SK-N-SH treated with all-trans-retinoic acid at 6 μM for 48 hours (cell line): ENCODE results near the gene SEC24D.

Experiments
- ATAC-seq: fragments of 200-7000 bp; cut with Tn5 transposase; 3 replicates; pipeline ENCODE4 v1.9.1; 2020; ENCODE audit warnings: mild to moderate bottlenecking, moderate library complexity
- ARNTL ChIP-seq: fragments of 450-650 bp; formaldehyde crosslinking; IDR thresholded peaks from 2 replicates; pipeline ENCODE4 v1.5.0; 2020; ENCODE audit warnings: low read depth, mild to moderate bottlenecking, moderate library complexity, borderline replicate concordance
- CREB5 ChIP-seq: fragments of 250-450 bp; sonication (Bioruptor Pico); IDR thresholded peaks from 2 replicates; pipeline ENCODE4 v1.5.1; 2020; ENCODE audit warnings: low read depth, mild to moderate bottlenecking, moderate library complexity
- CSDC2 ChIP-seq: fragments of 250-450 bp; sonication (Bioruptor Pico); IDR thresholded peaks from 2 replicates; pipeline ENCODE4 v1.5.0; 2020; ENCODE audit warnings: mild to moderate bottlenecking, moderate library complexity
- CSRNP3 ChIP-seq: fragments of 250-450 bp; sonication (Bioruptor Pico); IDR thresholded peaks from 2 replicates; pipeline ENCODE4 v1.5.1; 2021; ENCODE audit warnings: mild to moderate bottlenecking, moderate library complexity
- ESRRG ChIP-seq: fragments of 250-450 bp; sonication (Bioruptor Pico); IDR thresholded peaks from 2 replicates; pipeline ENCODE4 v1.6.1; 2021; ENCODE audit warnings: mild to moderate bottlenecking
- GLIS3 ChIP-seq: fragments of 250-450 bp; sonication (Bioruptor Pico); IDR thresholded peaks from 2 replicates; pipeline ENCODE4 v1.5.0; 2020; ENCODE audit warnings: mild to moderate bottlenecking, moderate library complexity
- ISL1 ChIP-seq: fragments of 250-450 bp; sonication (Bioruptor Pico); IDR thresholded peaks from 2 replicates; pipeline ENCODE4 v2.1.2; 2022; ENCODE audit warnings: mild to moderate bottlenecking, moderate library complexity
- OSR1 ChIP-seq: fragments of 250-450 bp; sonication (Bioruptor Pico); IDR thresholded peaks from 2 replicates; pipeline ENCODE4 v1.8.0; 2022; ENCODE audit warnings: moderate library complexity, mild to moderate bottlenecking, inconsistent platforms
- POU6F1 ChIP-seq: fragments of 250-450 bp; sonication (Bioruptor Pico); IDR thresholded peaks from 2 replicates; pipeline ENCODE4 v1.8.0; 2021; ENCODE audit warnings: low read depth, mild to moderate bottlenecking, moderate library complexity, borderline replicate concordance
- PPARA ChIP-seq: fragments of 250-450 bp; sonication (Bioruptor Pico); IDR thresholded peaks from 2 replicates; pipeline ENCODE4 v1.5.0; 2020; ENCODE audit warnings: mild to moderate bottlenecking, borderline replicate concordance
- RARB ChIP-seq: fragments of 250-450 bp; sonication (Bioruptor Pico); IDR thresholded peaks from 2 replicates; pipeline ENCODE4 v1.8.0; 2021; ENCODE audit warnings: mild to moderate bottlenecking, moderate library complexity
- SNAI2 ChIP-seq: fragments of 250-450 bp; sonication (Bioruptor Pico); IDR thresholded peaks from 2 replicates; pipeline ENCODE4 v1.5.0; 2020; ENCODE audit warnings: mild to moderate bottlenecking, moderate library complexity
- TCF4 ChIP-seq: fragments of 250-450 bp; sonication (Bioruptor Pico); IDR thresholded peaks from 2 replicates; pipeline ENCODE4 v1.8.0; 2021; ENCODE audit warnings: mild to moderate bottlenecking, moderate library complexity, borderline replicate concordance
- TOX ChIP-seq: fragments of 250-450 bp; sonication (Bioruptor Pico); IDR thresholded peaks from 2 replicates; pipeline ENCODE4 v1.8.0; 2021; ENCODE audit warnings: mild to moderate bottlenecking, moderate library complexity, borderline replicate concordance
- ZC3H10 ChIP-seq: fragments of 250-450 bp; sonication (Bioruptor Pico); IDR thresholded peaks from 2 replicates; pipeline ENCODE4 v1.5.1; 2021; ENCODE audit warnings: mild to moderate bottlenecking, moderate library complexity
- ZFP3 ChIP-seq: fragments of 250-450 bp; sonication (Bioruptor Pico); IDR thresholded peaks from 2 replicates; pipeline ENCODE4 v1.5.0; 2020; ENCODE audit warnings: mild to moderate bottlenecking, moderate library complexity
- ZNF565 ChIP-seq: fragments of 450-650 bp; formaldehyde crosslinking; conservative IDR thresholded peaks from 2 replicates; pipeline ENCODE4 v1.5.0; 2020; ENCODE audit warnings: low read depth, mild to moderate bottlenecking, moderate library complexity
- ZNF70 ChIP-seq: fragments of 450-650 bp; formaldehyde crosslinking; IDR thresholded peaks from 2 replicates; pipeline ENCODE4 v1.5.0; 2020; ENCODE audit warnings: mild to moderate bottlenecking, moderate library complexity
- TF ChIP-seq, protein P1 (sequence below): fragments of 250-450 bp; sonication (Bioruptor Pico); IDR thresholded peaks from 2 replicates; pipeline ENCODE4 v1.8.0; 2020; ENCODE audit warnings: mild to moderate bottlenecking, moderate library complexity, borderline replicate concordance
- TF ChIP-seq, protein P2 (sequence below): fragments of 250-450 bp; sonication (Bioruptor Pico); IDR thresholded peaks from 2 replicates; pipeline ENCODE4 v1.5.0; 2020; ENCODE audit warnings: mild to moderate bottlenecking, moderate library complexity

The SEC24D gene

GRCh38 chr4:118776157-118776954 lies 59.6 kb downstream of the SEC24D start:
- no peak for ATAC-seq
- TF ChIP-seq ESRRG (CRISPR knock-in tag) (no peak), ZFP3 (CRISPR knock-in tag) (no peak), ZNF565 (CRISPR knock-in tag) (no peak), TCF4 (no peak), CREB5 (CRISPR knock-in tag) (no peak), TOX (CRISPR knock-in tag) (no peak), GLIS3 (CRISPR knock-in tag) (no peak), SNAI2 (CRISPR knock-in tag) (no peak), ZNF70 (CRISPR knock-in tag) (no peak), OSR1 (CRISPR knock-in tag) (no peak), ZC3H10 (no peak), RARB (CRISPR knock-in tag) (no peak), CSRNP3 (CRISPR knock-in tag) (no peak), ISL1 (no peak), ARNTL (CRISPR knock-in tag) (no peak), PPARA (CRISPR knock-in tag) (no peak), CSDC2 (no peak), POU6F1 (no peak)
- TF ChIP-seq, protein P1, sequence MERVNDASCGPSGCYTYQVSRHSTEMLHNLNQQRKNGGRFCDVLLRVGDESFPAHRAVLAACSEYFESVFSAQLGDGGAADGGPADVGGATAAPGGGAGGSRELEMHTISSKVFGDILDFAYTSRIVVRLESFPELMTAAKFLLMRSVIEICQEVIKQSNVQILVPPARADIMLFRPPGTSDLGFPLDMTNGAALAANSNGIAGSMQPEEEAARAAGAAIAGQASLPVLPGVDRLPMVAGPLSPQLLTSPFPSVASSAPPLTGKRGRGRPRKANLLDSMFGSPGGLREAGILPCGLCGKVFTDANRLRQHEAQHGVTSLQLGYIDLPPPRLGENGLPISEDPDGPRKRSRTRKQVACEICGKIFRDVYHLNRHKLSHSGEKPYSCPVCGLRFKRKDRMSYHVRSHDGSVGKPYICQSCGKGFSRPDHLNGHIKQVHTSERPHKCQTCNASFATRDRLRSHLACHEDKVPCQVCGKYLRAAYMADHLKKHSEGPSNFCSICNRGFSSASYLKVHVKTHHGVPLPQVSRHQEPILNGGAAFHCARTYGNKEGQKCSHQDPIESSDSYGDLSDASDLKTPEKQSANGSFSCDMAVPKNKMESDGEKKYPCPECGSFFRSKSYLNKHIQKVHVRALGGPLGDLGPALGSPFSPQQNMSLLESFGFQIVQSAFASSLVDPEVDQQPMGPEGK (CRISPR knock-in tag) = no peak
- TF ChIP-seq, protein P2, sequence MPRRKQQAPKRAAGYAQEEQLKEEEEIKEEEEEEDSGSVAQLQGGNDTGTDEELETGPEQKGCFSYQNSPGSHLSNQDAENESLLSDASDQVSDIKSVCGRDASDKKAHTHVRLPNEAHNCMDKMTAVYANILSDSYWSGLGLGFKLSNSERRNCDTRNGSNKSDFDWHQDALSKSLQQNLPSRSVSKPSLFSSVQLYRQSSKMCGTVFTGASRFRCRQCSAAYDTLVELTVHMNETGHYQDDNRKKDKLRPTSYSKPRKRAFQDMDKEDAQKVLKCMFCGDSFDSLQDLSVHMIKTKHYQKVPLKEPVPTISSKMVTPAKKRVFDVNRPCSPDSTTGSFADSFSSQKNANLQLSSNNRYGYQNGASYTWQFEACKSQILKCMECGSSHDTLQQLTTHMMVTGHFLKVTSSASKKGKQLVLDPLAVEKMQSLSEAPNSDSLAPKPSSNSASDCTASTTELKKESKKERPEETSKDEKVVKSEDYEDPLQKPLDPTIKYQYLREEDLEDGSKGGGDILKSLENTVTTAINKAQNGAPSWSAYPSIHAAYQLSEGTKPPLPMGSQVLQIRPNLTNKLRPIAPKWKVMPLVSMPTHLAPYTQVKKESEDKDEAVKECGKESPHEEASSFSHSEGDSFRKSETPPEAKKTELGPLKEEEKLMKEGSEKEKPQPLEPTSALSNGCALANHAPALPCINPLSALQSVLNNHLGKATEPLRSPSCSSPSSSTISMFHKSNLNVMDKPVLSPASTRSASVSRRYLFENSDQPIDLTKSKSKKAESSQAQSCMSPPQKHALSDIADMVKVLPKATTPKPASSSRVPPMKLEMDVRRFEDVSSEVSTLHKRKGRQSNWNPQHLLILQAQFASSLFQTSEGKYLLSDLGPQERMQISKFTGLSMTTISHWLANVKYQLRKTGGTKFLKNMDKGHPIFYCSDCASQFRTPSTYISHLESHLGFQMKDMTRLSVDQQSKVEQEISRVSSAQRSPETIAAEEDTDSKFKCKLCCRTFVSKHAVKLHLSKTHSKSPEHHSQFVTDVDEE (CRISPR knock-in tag) = no peak

- ATAC-seq = no peak
- TF ChIP-seq POU6F1 (no peak), ZNF70 (CRISPR knock-in tag) (no peak), ISL1 (no peak), ESRRG (CRISPR knock-in tag) (no peak), TCF4 (no peak), CSDC2 (no peak), ZNF565 (CRISPR knock-in tag) (no peak)
- TF ChIP-seq, protein P2 (CRISPR knock-in tag) = no peak
These were observed 60.5 kb downstream of the SEC24D start for GRCh38 chr4:118775405-118775804.
